Keratinocyte (primary cell): ENCODE data around the gene FAT1. TPM values are rescaled to one million over a fixed set of nuclear protein-coding genes. Genes with fewer than 3 reads are reported as not detected.

Experiments used
- DNase-seq: peaks from one replicate; pipeline ENCODE4 v3.0.0-alpha.2; 2011; ENCODE audit warnings: low read depth, missing footprints, low spot score
- FAIRE-seq: peaks from 2 replicates; lab custom pipeline; 2011; peaks lifted over from hg19 to GRCh38; lab: Jason Lieb, UNC
- H2AFZ ChIP-seq: 2 replicates; pipeline ENCODE4 v1.6.0; 2012; ENCODE audit warnings: low read length, control low read depth, inconsistent platforms; ENCODE audit not compliant: control insufficient read depth
- H3K27ac ChIP-seq: 2 replicates; pipeline ENCODE4 v1.5.1; 2011; ENCODE audit warnings: low read length; ENCODE audit not compliant: control insufficient read depth, insufficient read depth
- H3K27me3 ChIP-seq: 3 replicates; pipeline ENCODE4 v1.6.0; 2011; ENCODE audit warnings: low read length; ENCODE audit not compliant: control insufficient read depth, insufficient read depth; ENCODE audit errors: extremely low read depth
- H3K36me3 ChIP-seq, 2 experiments: 2 replicates in 1 of 2; 3 replicates in 1 of 2; pipeline ENCODE4 v1.5.1; 2011; ENCODE audit warnings: low read length in 2 of 2, mild to moderate bottlenecking in 1 of 2; ENCODE audit not compliant: control insufficient read depth in 2 of 2, insufficient read depth in 2 of 2; ENCODE audit errors: extremely low read depth in 1 of 2
- H3K4me1 ChIP-seq: 3 replicates; pipeline ENCODE4 v1.5.1; 2011; ENCODE audit warnings: low read length; ENCODE audit not compliant: control insufficient read depth, insufficient read depth; ENCODE audit errors: extremely low read depth
- H3K4me2 ChIP-seq: 3 replicates; pipeline ENCODE4 v1.6.0; 2011; ENCODE audit warnings: low read depth, low read length; ENCODE audit not compliant: control insufficient read depth, insufficient read depth; ENCODE audit errors: extremely low read depth
- H3K4me3 ChIP-seq, 3 experiments: fragments of 200-600 bp in 1 of 3; sonication (generic) in 1 of 3; 2 replicates in 2 of 3; 3 replicates in 1 of 3; pipeline ENCODE4 v1.5.1; 2011 to 2016; ENCODE audit warnings: low read length in 3 of 3, mild to moderate bottlenecking in 3 of 3, control low read depth in 2 of 3, inconsistent platforms in 1 of 3, low read depth in 1 of 3, mixed read lengths in 1 of 3, mixed run types in 1 of 3, moderate library complexity in 1 of 3; ENCODE audit not compliant: control insufficient read depth in 2 of 3, insufficient read depth in 2 of 3; ENCODE audit errors: extremely low read depth in 1 of 3
- H3K79me2 ChIP-seq: 2 replicates; pipeline ENCODE4 v1.6.0; 2012; ENCODE audit warnings: low read length; ENCODE audit not compliant: control insufficient read depth, insufficient read depth
- H3K9ac ChIP-seq: 3 replicates; pipeline ENCODE4 v1.6.0; 2011; ENCODE audit warnings: low read length; ENCODE audit not compliant: control insufficient read depth, insufficient read depth; ENCODE audit errors: extremely low read depth
- H3K9me1 ChIP-seq: 3 replicates; pipeline ENCODE4 v1.6.0; 2011; ENCODE audit warnings: low read length; ENCODE audit not compliant: control insufficient read depth, insufficient read depth; ENCODE audit errors: extremely low read depth
- H3K9me3 ChIP-seq: 2 replicates; pipeline ENCODE4 v1.5.1; 2012; ENCODE audit warnings: low read depth, low read length; ENCODE audit not compliant: control insufficient read depth
- H4K20me1 ChIP-seq: 3 replicates; pipeline ENCODE4 v1.6.0; 2011; ENCODE audit warnings: low read length; ENCODE audit not compliant: control insufficient read depth, insufficient read depth; ENCODE audit errors: extremely low read depth
- EZH2 ChIP-seq: IDR thresholded peaks from one replicate; pipeline ENCODE4 v1.6.1; 2012; ENCODE audit warnings: inconsistent platforms, mild to moderate bottlenecking, low read length, moderate library complexity
- dilution Hi-C: fragments of 300-500 bp; cut with MboI; formaldehyde crosslinking; loops from one replicate; pipeline ENCODE4 v1.7.0; 2020; ENCODE audit warnings: low sequenced_read_pairs; ENCODE audit not compliant: extremely low pct_ligation_motif_present
- polyA plus RNA-seq, 5 experiments: library from polyadenylated mRNA; depleted of rRNA in 3 of 5; stranded (reverse) in 3 of 5; stranded (forward) in 1 of 5; unstranded in 1 of 5; fragments of >200 nt; gene quantifications; 1 replicate in 1 of 5; 2 replicates in 3 of 5; 3 replicates in 1 of 5; pipeline versions ENCODE4 v1.2.1 to v1.2.3, GENCODE V29; 2011 to 2012; ENCODE audit warnings: missing spikeins in 2 of 5, low read depth in 1 of 5, low replicate concordance in 1 of 5
- TF ChIP-seq, protein P1 (sequence below), 3 experiments: IDR thresholded peaks in 1 of 3; conservative IDR thresholded peaks in 1 of 3; optimal IDR thresholded peaks in 1 of 3; 2 replicates in 2 of 3; 3 replicates in 1 of 3; pipeline versions ENCODE3 to v1.5.1; 2011; ENCODE audit warnings: low read length in 3 of 3, mild to moderate bottlenecking in 3 of 3, moderate library complexity in 2 of 3, control low read depth in 1 of 3, inconsistent platforms in 1 of 3; ENCODE audit not compliant: insufficient read depth in 2 of 3; ENCODE audit errors: extremely low read depth in 1 of 3

Gene FAT1
- polyA plus RNA-seq, 1 donor (not counting 4 experiments of a cell fraction or from before 2014, with no cell fraction given): 329 TPM

DNA sequence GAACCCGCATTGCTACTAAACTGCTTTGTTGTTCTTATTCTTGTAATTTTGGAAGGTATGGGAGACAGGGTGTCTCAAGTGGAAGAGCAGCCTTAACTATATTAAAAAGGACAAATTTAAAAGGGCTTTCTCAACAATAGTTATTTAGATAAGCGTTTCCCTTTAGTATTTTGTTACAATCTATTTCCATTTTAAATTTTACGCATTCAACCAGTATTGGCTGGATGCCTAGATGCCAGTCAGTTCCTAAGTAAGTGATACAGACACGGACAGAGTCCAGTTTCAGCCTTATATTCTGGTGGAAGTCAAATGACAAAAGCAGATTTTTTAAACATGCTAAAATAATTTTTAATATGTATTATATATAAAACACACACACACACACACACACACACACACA lies 28.3 kb downstream of the FAT1 start:
- peaks cover 98% of the 10 kb centered on the region for H3K79me2 ChIP-seq
- no peaks in the 10 kb centered on the region for H3K27me3 ChIP-seq
- peaks cover 7% of the 10 kb centered on the region for H3K9me1 ChIP-seq
- H3K36me3 ChIP-seq: peaks cover 19 to 44% of the 10 kb centered on the region in 2 experiments
- no peak overlapping the region for H3K9ac ChIP-seq
- H3K27ac ChIP-seq: no peak overlapping the region
- DNase-seq: no peak
- no peak overlapping the region for H2AFZ ChIP-seq
- no peaks in the 10 kb centered on the region for H3K9me3 ChIP-seq
- no peak for TF ChIP-seq EZH2
- TF ChIP-seq, protein P1, sequence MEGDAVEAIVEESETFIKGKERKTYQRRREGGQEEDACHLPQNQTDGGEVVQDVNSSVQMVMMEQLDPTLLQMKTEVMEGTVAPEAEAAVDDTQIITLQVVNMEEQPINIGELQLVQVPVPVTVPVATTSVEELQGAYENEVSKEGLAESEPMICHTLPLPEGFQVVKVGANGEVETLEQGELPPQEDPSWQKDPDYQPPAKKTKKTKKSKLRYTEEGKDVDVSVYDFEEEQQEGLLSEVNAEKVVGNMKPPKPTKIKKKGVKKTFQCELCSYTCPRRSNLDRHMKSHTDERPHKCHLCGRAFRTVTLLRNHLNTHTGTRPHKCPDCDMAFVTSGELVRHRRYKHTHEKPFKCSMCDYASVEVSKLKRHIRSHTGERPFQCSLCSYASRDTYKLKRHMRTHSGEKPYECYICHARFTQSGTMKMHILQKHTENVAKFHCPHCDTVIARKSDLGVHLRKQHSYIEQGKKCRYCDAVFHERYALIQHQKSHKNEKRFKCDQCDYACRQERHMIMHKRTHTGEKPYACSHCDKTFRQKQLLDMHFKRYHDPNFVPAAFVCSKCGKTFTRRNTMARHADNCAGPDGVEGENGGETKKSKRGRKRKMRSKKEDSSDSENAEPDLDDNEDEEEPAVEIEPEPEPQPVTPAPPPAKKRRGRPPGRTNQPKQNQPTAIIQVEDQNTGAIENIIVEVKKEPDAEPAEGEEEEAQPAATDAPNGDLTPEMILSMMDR (optimal IDR thresholded peaks at IDR 0.05 in 1 of 3, IDR thresholded peaks at IDR 0.05 in 1 of 3, conservative IDR thresholded peaks at IDR 0.05 in 1 of 3; ENCODE audit: extremely low read depth in 1 of 3, insufficient read depth in 2 of 3, low read length in 3 of 3): no peak
- H3K4me3 ChIP-seq: no peak overlapping the region
- dilution Hi-C loops: no loop called here
- FAIRE-seq: no peak
- H3K4me2 ChIP-seq: no peak overlapping the region
- H4K20me1 ChIP-seq: peaks cover 57% of the 10 kb centered on the region
- H3K4me1 ChIP-seq: peaks cover 27% of the 10 kb centered on the region

DNA sequence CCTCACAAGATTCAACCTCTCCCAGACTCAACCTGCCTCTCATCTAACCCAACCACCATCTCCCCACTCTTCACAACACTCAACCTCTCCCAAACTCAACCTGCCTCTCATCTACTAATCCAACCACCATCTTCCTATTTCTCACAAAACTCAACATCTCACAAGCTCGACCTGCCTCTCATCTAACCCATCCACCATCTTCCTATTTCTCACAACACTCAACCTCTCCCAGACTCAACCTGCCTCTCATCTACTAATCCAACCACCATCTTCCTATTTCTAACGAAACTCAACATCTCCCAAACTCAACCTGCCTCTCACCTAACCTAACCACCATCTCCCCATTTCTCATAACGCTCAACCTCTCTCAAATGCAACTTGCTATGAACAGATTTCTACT lies 29.8 kb downstream of the FAT1 start:
- FAIRE-seq (no peak), DNase-seq (no peak)
- Histone ChIP-seq H3K4me3 (no peak overlapping the region), H3K4me1 (peaks cover 19% of the 10 kb centered on the region), H3K4me2 (peak overlapping the region; percentile 1), H4K20me1 (peaks cover 56% of the 10 kb centered on the region), H3K27ac (peak overlapping the region; percentile 3), H3K9ac (no peak overlapping the region), H3K9me3 (no peaks in the 10 kb centered on the region), H3K27me3 (no peaks in the 10 kb centered on the region), H3K36me3 (peaks cover 17 to 45% of the 10 kb centered on the region in 2 experiments), H3K79me2 (peaks cover 98% of the 10 kb centered on the region), H2AFZ (no peak overlapping the region), H3K9me1 (peaks cover 2% of the 10 kb centered on the region)
- no peak for TF ChIP-seq EZH2
- TF ChIP-seq, protein P1 (optimal IDR thresholded peaks at IDR 0.05 in 1 of 3, IDR thresholded peaks at IDR 0.05 in 1 of 3, conservative IDR thresholded peaks at IDR 0.05 in 1 of 3; ENCODE audit: extremely low read depth in 1 of 3, insufficient read depth in 2 of 3, low read length in 3 of 3): no peak
- dilution Hi-C loops: no loop called here
